Liver (tissue), 9 donors: ENCODE data around the gene AKNA. TPM values are rescaled to one million over a fixed set of nuclear protein-coding genes. Genes with fewer than 3 reads are reported as not detected.

Experiments used
- DNase-seq: peaks from one replicate; pipeline ENCODE4 v3.0.0-alpha.2; 2017; ENCODE audit warnings: low spot score
- H3K27ac ChIP-seq, 2 donors: one replicate each; pipeline ENCODE4 v1.7.0; 2013; ENCODE audit warnings: inconsistent platforms in 2 of 2, low read length in 2 of 2, control low read depth in 1 of 2, low read depth in 1 of 2, mild to moderate bottlenecking in 1 of 2
- H3K27me3 ChIP-seq, 4 donors: one replicate each; pipeline versions ENCODE4 v1.6.1 to v1.7.0; 2013; ENCODE audit warnings: low read length in 3 of 4, inconsistent platforms in 1 of 4, mild to moderate bottlenecking in 1 of 4, moderate library complexity in 1 of 4; ENCODE audit not compliant: control insufficient read depth in 4 of 4, insufficient read depth in 4 of 4
- H3K36me3 ChIP-seq, 4 donors: one replicate each; pipeline versions ENCODE4 v1.6.1 to v1.7.0; 2013; ENCODE audit warnings: low read length in 3 of 4, mild to moderate bottlenecking in 3 of 4, low read depth in 1 of 4, moderate library complexity in 1 of 4; ENCODE audit not compliant: control insufficient read depth in 4 of 4, insufficient read depth in 3 of 4
- H3K4me1 ChIP-seq, 4 donors: one replicate each; pipeline versions ENCODE4 v1.6.1 to v1.7.0; 2013; ENCODE audit warnings: low read length in 3 of 4, mild to moderate bottlenecking in 3 of 4, moderate library complexity in 1 of 4; ENCODE audit not compliant: control insufficient read depth in 4 of 4, insufficient read depth in 4 of 4
- H3K4me3 ChIP-seq, 3 donors: one replicate each; pipeline versions ENCODE4 v1.6.1 to v1.7.0; 2013; ENCODE audit warnings: low read length in 3 of 3, control low read depth in 1 of 3, low read depth in 1 of 3, mild to moderate bottlenecking in 1 of 3
- H3K9ac ChIP-seq, 2 donors: one replicate each; pipeline ENCODE4 v1.7.0; 2013; ENCODE audit warnings: low read length in 2 of 2, mild to moderate bottlenecking in 2 of 2, moderate library complexity in 2 of 2, control low read depth in 1 of 2, low read depth in 1 of 2
- H3K9me3 ChIP-seq, 4 donors: one replicate each; pipeline versions ENCODE4 v1.6.1 to v1.7.0; 2013; ENCODE audit warnings: low read length in 3 of 4; ENCODE audit not compliant: control insufficient read depth in 4 of 4
- EGR1 ChIP-seq, 2 donors: IDR thresholded peaks; 2 replicates each; pipeline ENCODE4 v1.6.1; 2016 to 2018; ENCODE audit warnings: antibody characterized with exemption in 2 of 2, low read depth in 2 of 2
- FOXA1 ChIP-seq: IDR thresholded peaks from 2 replicates; pipeline ENCODE4 v1.6.1; 2016; ENCODE audit warnings: antibody characterized with exemption
- FOXA2 ChIP-seq: IDR thresholded peaks from 2 replicates; pipeline ENCODE4 v1.6.1; 2016; ENCODE audit warnings: antibody characterized with exemption
- GABPA ChIP-seq, 2 donors: IDR thresholded peaks in 1 of 2; conservative IDR thresholded peaks in 1 of 2; 2 replicates each; pipeline ENCODE4 v1.6.1; 2016; ENCODE audit warnings: antibody characterized with exemption in 2 of 2, mild to moderate bottlenecking in 1 of 2, moderate library complexity in 1 of 2
- HNF4A ChIP-seq, 2 donors: conservative IDR thresholded peaks; 2 replicates each; pipeline ENCODE4 v1.6.1; 2016; ENCODE audit warnings: antibody characterized with exemption in 2 of 2, mild to moderate bottlenecking in 2 of 2
- HNF4G ChIP-seq: IDR thresholded peaks from 2 replicates; pipeline ENCODE4 v1.6.1; 2016; ENCODE audit warnings: antibody characterized with exemption
- NR2F2 ChIP-seq: IDR thresholded peaks from 2 replicates; pipeline ENCODE4 v1.6.1; 2016; ENCODE audit warnings: antibody characterized with exemption
- RAD21 ChIP-seq, 2 donors: IDR thresholded peaks; 2 replicates each; pipeline ENCODE4 v1.6.1; 2016; ENCODE audit warnings: antibody characterized with exemption in 2 of 2, mild to moderate bottlenecking in 2 of 2
- REST ChIP-seq: IDR thresholded peaks from 2 replicates; pipeline ENCODE4 v1.6.1; 2016; ENCODE audit warnings: antibody characterized with exemption, mild to moderate bottlenecking
- RXRA ChIP-seq, 2 donors: IDR thresholded peaks; 2 replicates each; pipeline ENCODE4 v1.6.1; 2017 to 2018; ENCODE audit warnings: antibody characterized with exemption in 2 of 2, mild to moderate bottlenecking in 1 of 2
- SP1 ChIP-seq: IDR thresholded peaks from 2 replicates; pipeline ENCODE4 v1.6.1; 2018; ENCODE audit warnings: antibody characterized with exemption, mild to moderate bottlenecking
- TAF1 ChIP-seq: conservative IDR thresholded peaks from 2 replicates; pipeline ENCODE4 v1.6.1; 2016; ENCODE audit warnings: antibody characterized with exemption, mild to moderate bottlenecking
- YY1 ChIP-seq: IDR thresholded peaks from 2 replicates; pipeline ENCODE4 v1.6.1; 2016; ENCODE audit warnings: antibody characterized with exemption, mild to moderate bottlenecking
- WGBS: extraction: QIAGEN DNeasy Blood & Tissue Kit; methylation state at CpG from one replicate; pipeline ENCODE4 v1.1.7; 2013; 5-methylcytosine and 5-hydroxymethylcytosine counted together
- polyA plus RNA-seq, 2 donors: library from polyadenylated mRNA; stranded (reverse) in 1 of 2; unstranded in 1 of 2; fragments of 200-250 nt in 1 of 2; fragments of >200 nt in 1 of 2; fragmentation: Nextera tagmentation in 1 of 2; extraction: Ambion mirVana in 1 of 2; gene quantifications; one replicate each; pipeline versions ENCODE4 v1.2.1 to v1.2.3, GENCODE V29; 2013 to 2015
- total RNA-seq, 2 donors: library from RNA; depleted of rRNA; stranded (reverse); fragments of >200 nt; gene quantifications; one replicate each; pipeline ENCODE4 v1.2.3, GENCODE V29; 2014
- TF ChIP-seq, protein P1 (sequence below): IDR thresholded peaks from 2 replicates; pipeline ENCODE4 v1.6.1; 2016; ENCODE audit warnings: antibody characterized with exemption
- TF ChIP-seq, protein P2 (sequence below): IDR thresholded peaks from 2 replicates; pipeline ENCODE4 v1.6.1; 2016; ENCODE audit warnings: antibody characterized with exemption
- donor health status: healthy.
- donor health status: healthy.
- donor health status: healthy.
- donor health status: healthy.
- donor health status: healthy.

Gene AKNA
- total and polyA plus RNA-seq, 4 donors = 4.2 to 31.7 (median 6.9) TPM

DNA sequence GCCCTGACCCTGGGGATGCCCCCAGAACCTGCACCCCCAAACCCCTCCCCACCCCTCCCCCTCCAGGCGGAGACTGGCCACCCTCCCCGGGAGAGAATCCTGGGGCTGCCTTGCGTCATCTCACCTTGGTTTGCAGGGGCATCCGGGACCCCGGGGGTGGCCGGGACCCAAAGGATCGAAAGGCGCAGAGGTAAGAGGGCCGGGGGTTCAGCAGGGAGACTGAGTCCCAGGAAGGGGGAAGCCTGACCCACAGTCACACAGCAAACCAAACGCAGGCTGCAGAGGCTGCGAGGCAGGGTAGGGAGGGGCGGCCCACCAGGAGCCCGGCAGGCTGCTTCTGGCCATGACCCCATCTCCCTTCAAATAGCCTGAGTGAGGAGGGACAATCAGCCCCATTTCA is 98.7 kb downstream of the AKNA start:
- Histone ChIP-seq H3K36me3 (peaks cover 0 to 34% (median 22%) of the 10 kb centered on the region in 4 donors), H3K4me3 (no peak overlapping the region), H3K27me3 (no peaks in the 10 kb centered on the region), H3K27ac (no peak overlapping the region), H3K9me3 (no peaks in the 10 kb centered on the region), H3K4me1 (no peaks in the 10 kb centered on the region), H3K9ac (no peak overlapping the region)
- 90% methylated on average over 13 of the region's 13 CpGs for WGBS
- TF ChIP-seq GABPA (IDR thresholded peaks at IDR 0.05 in 1 of 2, conservative IDR thresholded peaks at IDR 0.05 in 1 of 2) (no peak), YY1 (no peak), REST (no peak), HNF4A (conservative IDR thresholded peaks at IDR 0.05) (no peak), TAF1 (no peak), SP1 (no peak), EGR1 (IDR thresholded peaks at IDR 0.05; ENCODE audit: low read depth in 2 of 2) (no peak), FOXA1 (no peak), HNF4G (no peak), FOXA2 (no peak), NR2F2 (no peak), RAD21 (IDR thresholded peaks at IDR 0.05) (no peak)
- TF ChIP-seq, protein P1, sequence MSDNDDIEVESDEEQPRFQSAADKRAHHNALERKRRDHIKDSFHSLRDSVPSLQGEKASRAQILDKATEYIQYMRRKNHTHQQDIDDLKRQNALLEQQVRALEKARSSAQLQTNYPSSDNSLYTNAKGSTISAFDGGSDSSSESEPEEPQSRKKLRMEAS = no peak
- TF ChIP-seq, protein P2, sequence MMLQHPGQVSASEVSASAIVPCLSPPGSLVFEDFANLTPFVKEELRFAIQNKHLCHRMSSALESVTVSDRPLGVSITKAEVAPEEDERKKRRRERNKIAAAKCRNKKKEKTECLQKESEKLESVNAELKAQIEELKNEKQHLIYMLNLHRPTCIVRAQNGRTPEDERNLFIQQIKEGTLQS = no peak
- no peak for DNase-seq

GRCh38 chr9:114288193-114289091 is 99.3 kb downstream of the AKNA start:
- WGBS = 79% methylated on average over 23 of the region's 23 CpGs
- no peak for DNase-seq
- H3K36me3 ChIP-seq = peaks cover 0 to 38% (median 24%) of the 10 kb centered on the region in 4 donors
- no peak overlapping the region for H3K9ac ChIP-seq
- H3K9me3 ChIP-seq = no peaks in the 10 kb centered on the region
- H3K4me3 ChIP-seq = no peak overlapping the region
- H3K4me1 ChIP-seq = no peaks in the 10 kb centered on the region
- no peak for TF ChIP-seq HNF4G
- no peak overlapping the region for H3K27ac ChIP-seq
- no peaks in the 10 kb centered on the region for H3K27me3 ChIP-seq

- H3K27ac ChIP-seq = no peak overlapping the region
- no peaks in the 10 kb centered on the region for H3K27me3 ChIP-seq
- no peaks in the 10 kb centered on the region for H3K9me3 ChIP-seq
- no peaks in the 10 kb centered on the region for H3K4me1 ChIP-seq
- H3K9ac ChIP-seq = no peak overlapping the region
- H3K36me3 ChIP-seq = peaks cover 0 to 40% (median 20%) of the 10 kb centered on the region in 4 donors
- TF ChIP-seq RXRA (IDR thresholded peaks at IDR 0.05) = no peak
- TF ChIP-seq YY1 = no peak
- TF ChIP-seq GABPA (IDR thresholded peaks at IDR 0.05 in 1 of 2, conservative IDR thresholded peaks at IDR 0.05 in 1 of 2) = no peak
- no peak for TF ChIP-seq FOXA2
- no peak overlapping the region for H3K4me3 ChIP-seq
- 86% methylated on average over 15 of the region's 15 CpGs for WGBS
- no peak for DNase-seq
Measured at GRCh38 chr9:114287763-114288192, 100.0 kb downstream of the AKNA start.
